BLaER1 treated with 17β-estradiol and CSF1 and Interleukin-3, amounts not matched to agents 10 nM and 100 nM (cell line): Measurements from ENCODE around the gene NCKIPSD.

ENCODE experiments used
- H3K27ac ChIP-seq, 11 experiments: shearing (Covaris generic); formaldehyde crosslinking; 2 replicates each; pipeline ENCODE4 v1.8.1; 2022
- H3K27me3 ChIP-seq, 11 experiments: shearing (Covaris generic); formaldehyde crosslinking; 2 replicates each; pipeline ENCODE4 v1.8.1; 2022
- H3K36me3 ChIP-seq, 11 experiments: shearing (Covaris generic); formaldehyde crosslinking; 2 replicates each; pipeline ENCODE4 v1.8.1; 2022
- H3K4me1 ChIP-seq, 10 experiments: shearing (Covaris generic); formaldehyde crosslinking; 2 replicates each; pipeline ENCODE4 v1.8.1; 2022
- H3K4me2 ChIP-seq, 11 experiments: shearing (Covaris generic); formaldehyde crosslinking; 2 replicates each; pipeline ENCODE4 v1.8.1; 2022
- H3K4me3 ChIP-seq, 10 experiments: shearing (Covaris generic); formaldehyde crosslinking; 2 replicates each; pipeline ENCODE4 v1.8.1; 2022
- H3K9ac ChIP-seq, 11 experiments: shearing (Covaris generic); formaldehyde crosslinking; 2 replicates each; pipeline ENCODE4 v1.8.1; 2022
- H3K9me3 ChIP-seq, 11 experiments: shearing (Covaris generic); formaldehyde crosslinking; replicated peaks in 1 of 11; 2 replicates each; pipeline ENCODE4 v1.8.1; 2022
- H4K20me1 ChIP-seq, 11 experiments: shearing (Covaris generic); formaldehyde crosslinking; 2 replicates each; pipeline ENCODE4 v1.8.1; 2022
- Cebpa-rat ChIP-seq, 11 experiments: shearing (Covaris generic); IDR thresholded peaks; 2 replicates each; pipeline ENCODE4 v1.8.1; 2022

Gene NCKIPSD

DNA sequence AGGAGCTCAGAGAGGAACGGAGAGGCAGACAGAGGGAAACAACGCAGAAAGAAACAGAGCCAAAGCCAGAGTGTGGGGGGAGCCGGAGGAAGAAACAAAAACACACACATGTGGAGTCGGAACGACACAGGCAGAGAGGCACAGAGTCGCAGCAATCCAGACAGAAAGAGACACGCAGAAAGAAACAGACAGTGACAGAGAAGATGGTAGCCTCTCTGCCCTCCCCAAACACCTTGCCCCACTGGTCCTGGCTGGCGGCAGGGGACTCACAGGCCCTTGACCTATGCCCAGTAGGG is 1.7 kb downstream of the NCKIPSD start:
- no peaks in the 10 kb centered on the region for H3K27me3 ChIP-seq
- peak overlapping the region; percentile 88 to 99 (median 96) for H3K4me2 ChIP-seq
- no peak for TF ChIP-seq Cebpa-rat (IDR thresholded peaks at IDR 0.05)
- H4K20me1 ChIP-seq: peaks cover 19 to 84% (median 47%) of the 10 kb centered on the region in 11 experiments; a peak in 21 of 22 replicates
- no peaks in the 10 kb centered on the region for H3K9me3 ChIP-seq
- H3K27ac ChIP-seq: peak overlapping the region in 5 of 11 experiments; percentile 19 to 52 (median 41); a peak in 3 of 22 replicates
- peaks cover 52 to 63% (median 61%) of the 10 kb centered on the region in 11 experiments for H3K36me3 ChIP-seq
- peaks cover 55 to 71% (median 63%) of the 10 kb centered on the region in 10 experiments for H3K4me1 ChIP-seq
- peak overlapping the region in 9 of 10 experiments; percentile 38 to 100 (median 89); a peak in 15 of 20 replicates for H3K4me3 ChIP-seq
- peak overlapping the region in 10 of 11 experiments; percentile 28 to 83 (median 52); a peak in 13 of 22 replicates for H3K9ac ChIP-seq

DNA sequence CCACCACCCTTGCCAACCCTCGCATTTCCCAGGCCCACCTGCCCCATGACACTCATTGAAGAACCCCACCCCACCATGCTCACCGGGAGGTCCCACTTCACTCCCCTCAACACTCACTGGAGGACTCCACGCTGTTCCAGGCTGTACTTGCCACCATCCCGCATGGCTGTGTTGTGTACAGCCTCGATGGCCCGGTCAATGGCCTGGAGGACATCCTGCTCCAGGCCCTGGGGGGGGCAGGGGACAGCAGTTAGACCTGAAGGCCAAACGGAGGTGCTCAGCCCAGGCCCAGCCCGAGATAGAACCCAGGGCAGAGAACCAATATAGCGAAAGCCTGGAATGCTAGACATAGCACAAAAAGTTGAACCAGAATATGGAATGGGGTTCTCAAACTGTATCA is 2.9 kb downstream of the NCKIPSD start:
- Histone ChIP-seq H3K4me1 (peaks cover 45 to 59% (median 53%) of the 10 kb centered on the region in 10 experiments), H3K4me3 (no peak overlapping the region), H3K9ac (no peak overlapping the region), H3K9me3 (no peaks in the 10 kb centered on the region), H3K36me3 (peaks cover 52 to 63% (median 61%) of the 10 kb centered on the region in 11 experiments), H3K27ac (no peak overlapping the region), H3K4me2 (peak overlapping the region in 2 of 11 experiments; percentile 94 to 96; a peak in 2 of 22 replicates), H3K27me3 (no peaks in the 10 kb centered on the region), H4K20me1 (peaks cover 18 to 74% (median 35%) of the 10 kb centered on the region in 11 experiments; a peak in 21 of 22 replicates)
- TF ChIP-seq Cebpa-rat (IDR thresholded peaks at IDR 0.05): no peak

DNA sequence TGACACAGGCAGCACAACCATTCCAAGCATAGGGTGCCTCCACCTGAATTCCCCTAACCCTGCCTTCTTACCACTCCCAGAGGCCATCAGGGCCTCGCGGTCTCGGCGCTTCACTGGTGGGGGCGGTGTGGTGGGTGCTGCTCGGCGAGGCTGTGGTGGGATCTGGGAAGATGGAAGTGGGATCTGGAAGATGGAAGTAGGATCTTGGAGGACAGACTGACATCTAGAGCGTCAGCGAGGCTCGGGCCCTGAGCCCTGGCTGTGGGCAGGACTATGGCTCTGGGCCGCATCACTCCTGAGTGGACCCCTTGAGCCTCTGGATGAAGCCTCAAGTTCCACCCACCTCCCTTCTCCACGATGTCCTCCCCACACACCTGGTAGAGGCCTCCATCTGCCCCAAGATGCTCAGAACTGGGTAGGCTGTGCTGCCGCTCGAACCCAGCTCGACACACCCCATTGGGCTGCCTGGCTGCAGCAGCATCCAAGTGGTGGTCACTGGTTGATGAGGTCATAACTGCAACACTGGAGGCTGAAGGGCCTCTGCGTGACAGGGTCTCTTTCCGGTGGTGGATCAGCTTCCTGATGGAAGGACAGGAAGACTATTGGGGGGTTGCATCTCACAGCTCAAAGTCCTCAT is 3.6 kb downstream of the NCKIPSD start:
- no peak overlapping the region for H3K4me3 ChIP-seq
- H3K9me3 ChIP-seq: no peaks in the 10 kb centered on the region
- peaks cover 52 to 63% (median 59%) of the 10 kb centered on the region in 11 experiments for H3K36me3 ChIP-seq
- H3K4me2 ChIP-seq: no peak overlapping the region
- no peak for TF ChIP-seq Cebpa-rat (IDR thresholded peaks at IDR 0.05)
- no peak overlapping the region for H3K9ac ChIP-seq
- H3K4me1 ChIP-seq: peaks cover 39 to 52% (median 46%) of the 10 kb centered on the region in 10 experiments
- no peaks in the 10 kb centered on the region for H3K27me3 ChIP-seq
- peaks cover 13 to 67% (median 28%) of the 10 kb centered on the region in 11 experiments; a peak in 21 of 22 replicates for H4K20me1 ChIP-seq
- H3K27ac ChIP-seq: no peak overlapping the region

DNA sequence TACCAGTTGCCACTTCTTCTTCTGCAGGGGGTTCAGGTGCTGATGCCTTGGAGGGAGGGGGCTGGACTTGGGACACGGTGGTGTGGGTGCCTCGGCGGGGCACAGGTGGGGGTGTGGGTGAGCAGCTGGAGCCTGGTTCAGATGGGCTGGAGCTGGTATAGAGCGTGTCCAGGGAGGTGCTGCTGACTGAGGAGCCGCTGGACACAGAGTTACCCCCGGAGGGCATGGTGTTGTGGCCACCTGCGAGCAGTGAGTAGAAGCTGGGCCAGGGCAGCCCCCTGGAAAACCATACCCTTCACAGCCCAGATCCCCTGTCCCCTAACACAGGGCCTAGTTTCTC is 4.2 kb downstream of the NCKIPSD start:
- H3K36me3 ChIP-seq: peaks cover 52 to 67% (median 61%) of the 10 kb centered on the region in 11 experiments
- peaks cover 33 to 47% (median 40%) of the 10 kb centered on the region in 10 experiments for H3K4me1 ChIP-seq
- no peak overlapping the region for H3K4me3 ChIP-seq
- no peak overlapping the region for H3K9ac ChIP-seq
- no peak overlapping the region for H3K27ac ChIP-seq
- H4K20me1 ChIP-seq: peaks cover 7 to 61% (median 23%) of the 10 kb centered on the region in 11 experiments; a peak in 21 of 22 replicates
- no peaks in the 10 kb centered on the region for H3K27me3 ChIP-seq
- H3K9me3 ChIP-seq: no peaks in the 10 kb centered on the region
- no peak for TF ChIP-seq Cebpa-rat (IDR thresholded peaks at IDR 0.05)
- peak overlapping the region in 1 of 11 experiments; percentile 1; a peak in 1 of 22 replicates for H3K4me2 ChIP-seq

DNA sequence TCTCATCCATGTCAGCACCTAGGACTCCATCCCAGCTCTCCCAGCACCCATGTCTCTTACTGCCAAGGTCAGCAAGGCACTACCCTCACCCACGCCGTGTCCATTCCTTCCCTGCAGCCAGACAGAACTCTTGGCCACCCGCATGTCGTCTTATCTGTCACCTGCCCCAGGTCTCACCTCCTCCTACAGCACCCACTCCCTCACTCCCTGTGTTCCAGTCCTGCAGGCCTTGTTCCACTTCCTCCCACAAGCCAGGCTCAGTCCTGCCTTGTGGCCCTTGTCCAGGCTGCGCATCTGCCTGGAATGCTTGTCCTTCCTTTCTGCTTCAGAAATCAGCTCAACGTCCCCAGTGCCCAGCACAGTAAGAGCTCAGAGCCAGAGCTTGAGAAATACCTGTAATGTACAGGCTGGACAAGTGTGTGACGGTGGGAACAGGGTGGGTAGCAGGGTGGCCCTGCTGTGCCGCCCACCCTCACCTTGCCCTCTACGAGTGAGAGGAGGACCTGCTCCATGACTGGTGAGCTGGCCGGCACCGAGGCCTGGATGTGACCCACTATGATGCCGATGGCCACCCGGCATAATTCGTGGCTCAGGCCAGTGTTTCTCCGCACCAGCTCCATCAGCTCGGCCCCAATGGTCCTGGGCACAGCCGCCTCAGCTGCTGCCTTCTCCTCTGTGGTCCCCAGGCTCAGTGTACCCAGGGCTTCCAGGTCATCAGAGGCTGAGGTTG is 4.7 kb downstream of the NCKIPSD start:
- Histone ChIP-seq H3K4me1 (peaks cover 28 to 41% (median 35%) of the 10 kb centered on the region in 10 experiments), H3K9me3 (no peaks in the 10 kb centered on the region), H3K4me3 (no peak overlapping the region), H3K27ac (no peak overlapping the region), H3K27me3 (no peaks in the 10 kb centered on the region), H4K20me1 (peaks cover 6 to 56% (median 18%) of the 10 kb centered on the region in 11 experiments; a peak in 16 of 22 replicates), H3K36me3 (peaks cover 53 to 73% (median 67%) of the 10 kb centered on the region in 11 experiments), H3K9ac (no peak overlapping the region), H3K4me2 (peak overlapping the region in 2 of 11 experiments; percentile 1 to 24; a peak in 2 of 22 replicates)
- TF ChIP-seq Cebpa-rat (IDR thresholded peaks at IDR 0.05): no peak

DNA sequence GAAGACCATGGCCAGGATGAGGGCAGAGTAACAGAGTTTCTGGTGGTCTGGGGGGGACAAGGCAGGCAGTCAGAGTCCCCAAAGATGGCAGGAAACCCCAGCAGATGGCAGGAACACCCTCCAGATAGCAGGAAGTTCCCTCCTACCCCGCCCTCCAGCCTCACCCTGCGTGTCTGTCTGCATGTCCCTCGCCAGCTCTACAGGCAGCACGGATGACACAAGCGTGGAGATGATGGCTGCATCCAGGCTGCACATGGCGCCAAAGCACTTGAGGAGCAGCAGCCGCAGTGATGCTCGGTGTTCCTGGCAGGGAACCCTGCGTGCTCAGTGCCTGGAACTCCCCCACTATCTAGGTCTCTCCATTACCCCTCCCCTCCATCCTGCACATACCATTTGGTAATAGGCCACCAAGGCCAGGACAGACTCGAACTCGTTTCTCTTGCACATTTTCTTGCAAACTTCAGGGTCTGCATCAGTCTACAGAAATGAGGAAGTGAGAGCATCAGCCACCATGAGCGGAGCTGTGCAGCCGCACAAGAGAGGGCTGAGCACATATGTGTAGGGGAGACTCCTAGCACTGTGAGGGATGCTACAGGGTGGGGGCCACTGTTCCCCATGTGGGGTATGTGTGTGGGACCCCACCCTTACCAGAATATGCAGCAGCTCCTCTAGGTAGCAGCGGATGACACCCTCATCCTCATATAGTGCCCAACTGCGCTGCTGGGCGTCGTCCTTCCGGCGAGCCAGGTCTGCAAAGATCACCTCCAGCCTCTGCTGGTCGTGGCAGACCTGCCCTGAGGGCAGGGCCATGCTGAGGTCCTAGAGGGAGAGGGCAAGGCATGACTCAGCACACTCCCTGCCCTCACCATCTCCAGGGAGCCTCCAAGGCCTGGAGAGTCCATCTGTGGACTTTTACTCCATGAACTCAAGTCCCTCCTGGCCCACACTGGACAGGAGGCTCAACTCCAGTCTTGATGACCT is 6.0 kb downstream of the NCKIPSD start:
- H4K20me1 ChIP-seq: peaks cover 6 to 56% (median 17%) of the 10 kb centered on the region in 11 experiments; a peak in 15 of 22 replicates

DNA sequence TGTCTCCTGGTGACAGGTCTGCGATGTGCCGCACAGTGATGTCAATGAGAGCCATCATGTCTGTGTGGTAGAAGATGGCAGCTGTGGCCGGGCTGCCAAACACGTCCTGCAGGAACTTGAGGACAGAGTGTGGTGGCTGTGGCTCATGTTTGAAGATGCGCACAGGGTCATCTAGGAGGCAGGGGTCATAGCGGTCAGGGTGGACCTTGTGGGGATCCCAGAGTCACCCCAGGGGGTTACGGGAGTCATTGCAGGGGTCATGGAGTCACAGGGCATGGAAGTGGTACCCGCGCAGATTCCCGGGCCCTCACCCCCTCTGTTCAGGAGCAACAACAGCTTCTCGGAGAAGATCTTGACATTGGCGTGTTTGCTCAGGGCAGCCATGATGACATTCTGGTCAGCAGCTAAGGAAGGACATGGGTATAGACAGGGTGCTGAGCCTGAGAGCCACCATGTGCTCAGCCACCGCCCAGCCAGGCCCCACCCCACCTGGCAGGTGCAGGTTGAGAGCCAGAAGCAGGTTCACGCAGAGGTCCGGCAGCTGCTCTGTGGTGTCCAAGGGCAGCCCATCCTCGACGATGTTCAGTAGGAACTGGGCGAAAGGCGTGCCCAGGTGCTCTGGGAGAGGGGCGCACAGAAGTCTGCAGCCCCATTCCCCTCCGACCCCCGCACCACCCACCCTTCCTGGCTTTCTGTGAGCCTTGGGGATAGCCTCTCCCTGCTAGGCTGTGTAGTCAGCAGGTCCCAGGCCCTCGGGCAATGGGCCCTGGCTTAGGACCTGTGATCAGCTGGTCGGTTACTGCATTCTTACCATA is 6.9 kb downstream of the NCKIPSD start:
- no peak for TF ChIP-seq Cebpa-rat (IDR thresholded peaks at IDR 0.05)
- H3K4me2 ChIP-seq: peak overlapping the region in 3 of 11 experiments; percentile 33 to 57 (median 49); a peak in 5 of 22 replicates
- H3K9ac ChIP-seq: no peak overlapping the region
- peaks cover 15 to 31% (median 22%) of the 10 kb centered on the region in 10 experiments; a peak in 18 of 20 replicates for H3K4me1 ChIP-seq
- H4K20me1 ChIP-seq: peaks cover 0 to 57% (median 11%) of the 10 kb centered on the region in 11 experiments; a peak in 14 of 22 replicates
- H3K27ac ChIP-seq: no peak overlapping the region
- no peaks in the 10 kb centered on the region for H3K9me3 ChIP-seq
- H3K36me3 ChIP-seq: peaks cover 53 to 93% (median 85%) of the 10 kb centered on the region in 11 experiments
- H3K27me3 ChIP-seq: no peaks in the 10 kb centered on the region
- no peak overlapping the region for H3K4me3 ChIP-seq

More for the DNA sequence above, 6.0 kb downstream of the NCKIPSD start:
- no peaks in the 10 kb centered on the region for H3K27me3 ChIP-seq
- H3K4me2 ChIP-seq: peak overlapping the region in 4 of 11 experiments; percentile 24 to 57 (median 42); a peak in 10 of 22 replicates
- no peak for TF ChIP-seq Cebpa-rat (IDR thresholded peaks at IDR 0.05)
- no peak overlapping the region for H3K9ac ChIP-seq
- H3K4me1 ChIP-seq: peaks cover 24 to 40% (median 31%) of the 10 kb centered on the region in 10 experiments
- peaks cover 53 to 84% (median 76%) of the 10 kb centered on the region in 11 experiments for H3K36me3 ChIP-seq
- no peak overlapping the region for H3K4me3 ChIP-seq
- no peak overlapping the region for H3K27ac ChIP-seq
- no peaks in the 10 kb centered on the region for H3K9me3 ChIP-seq

DNA sequence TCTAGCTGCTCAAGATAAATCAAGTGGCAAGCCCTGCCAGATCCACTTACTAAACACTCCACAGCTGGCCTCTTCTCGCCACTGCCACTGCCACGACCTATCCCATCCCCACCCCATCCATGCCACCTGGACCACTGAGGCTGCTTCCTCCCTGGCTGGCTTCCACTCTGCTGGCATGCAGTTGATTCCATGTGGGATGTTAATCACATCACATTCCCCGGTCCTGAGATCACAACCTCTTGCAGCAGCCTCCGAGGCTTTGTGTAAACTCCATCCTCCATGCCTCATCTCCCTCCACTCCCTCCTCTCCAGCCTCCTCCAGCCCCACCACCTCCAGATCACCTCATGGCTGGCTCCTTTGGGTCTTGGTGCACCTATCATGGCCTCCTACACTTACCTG is 7.7 kb downstream of the NCKIPSD start:
- H3K27me3 ChIP-seq: no peaks in the 10 kb centered on the region
- no peak overlapping the region for H3K27ac ChIP-seq
- H3K4me3 ChIP-seq: no peak overlapping the region
- peaks cover 53 to 99% (median 87%) of the 10 kb centered on the region in 11 experiments for H3K36me3 ChIP-seq
- no peak overlapping the region for H3K9ac ChIP-seq
- TF ChIP-seq Cebpa-rat (IDR thresholded peaks at IDR 0.05): no peak
- H3K9me3 ChIP-seq: no peaks in the 10 kb centered on the region
- peaks cover 9 to 24% (median 15%) of the 10 kb centered on the region in 10 experiments; a peak in 16 of 20 replicates for H3K4me1 ChIP-seq
- H3K4me2 ChIP-seq: no peak overlapping the region
- peaks cover 0 to 57% (median 6%) of the 10 kb centered on the region in 11 experiments; a peak in 11 of 22 replicates for H4K20me1 ChIP-seq
